Chondrocyte (in vitro differentiated cells): ENCODE results near the gene ELF1. TPM values are rescaled to one million over a fixed set of nuclear protein-coding genes. Genes with fewer than 3 reads are reported as not detected.
"Not testable (repeated sequence)": the region's sequence is repeated elsewhere in the genome, so short reads cannot be mapped to it uniquely, and the experiment has no call there.

ENCODE experiments used
- DNase-seq: peaks from one replicate; pipeline ENCODE4 v3.0.0; 2021; ENCODE audit warnings: mixed read lengths, low spot score
- H3K27ac Mint-ChIP-seq: one replicate; pipeline ENCODE4 v1.8.0; 2021; ENCODE audit warnings: mild to moderate bottlenecking, moderate library complexity, mixed read lengths; ENCODE audit not compliant: unreplicated experiment
- H3K27me3 Mint-ChIP-seq: 2 replicates; pipeline ENCODE4 v1.8.0; 2021; ENCODE audit warnings: low read depth, mixed read lengths
- H3K36me3 Mint-ChIP-seq: 2 replicates; pipeline ENCODE4 v1.8.0; 2021; ENCODE audit warnings: low read depth, mixed read lengths
- H3K4me1 Mint-ChIP-seq: 2 replicates; pipeline ENCODE4 v1.8.0; 2021; ENCODE audit warnings: low read depth, mild to moderate bottlenecking, mixed read lengths
- H3K4me3 Mint-ChIP-seq: one replicate; pipeline ENCODE4 v1.8.0; 2021; ENCODE audit warnings: mild to moderate bottlenecking, moderate library complexity, mixed read lengths; ENCODE audit not compliant: unreplicated experiment
- H3K9me3 Mint-ChIP-seq: 2 replicates; pipeline ENCODE4 v1.8.0; 2021; ENCODE audit warnings: low read depth, mixed read lengths
- CTCF ChIP-seq: fragments of 200-600 bp; sonication (generic); IDR thresholded peaks from 2 replicates; pipeline ENCODE4 v1.5.0; 2021; ENCODE audit warnings: antibody characterized with exemption, mild to moderate bottlenecking, moderate library complexity
- total RNA-seq: library from RNA; stranded (reverse); gene quantifications from 3 replicates; pipeline ENCODE4 v1.2.1, GENCODE V29; 2021

Gene ELF1
- total RNA-seq, 1 donor from 2014 or later = 45.8 TPM

GRCh38 chr13:40923867-40924266, 95.2 kb downstream of the ELF1 start:
- no peak overlapping the region for H3K27ac Mint-ChIP-seq
- DNase-seq = no peak
- H3K4me3 Mint-ChIP-seq = no peak overlapping the region
- no peaks in the 10 kb centered on the region for H3K36me3 Mint-ChIP-seq
- H3K27me3 Mint-ChIP-seq = no peaks in the 10 kb centered on the region
- peaks cover 14% of the 10 kb centered on the region for H3K4me1 Mint-ChIP-seq
- no peaks in the 10 kb centered on the region for H3K9me3 Mint-ChIP-seq
- TF ChIP-seq CTCF = no peak

- H3K4me1 Mint-ChIP-seq = peaks cover 14% of the 10 kb centered on the region
- no peak for TF ChIP-seq CTCF
- H3K9me3 Mint-ChIP-seq = no peaks in the 10 kb centered on the region
- no peaks in the 10 kb centered on the region for H3K27me3 Mint-ChIP-seq
- DNase-seq = no peak
- H3K4me3 Mint-ChIP-seq = peak overlapping the region; percentile 46
- peak overlapping the region; percentile 22 for H3K27ac Mint-ChIP-seq
- H3K36me3 Mint-ChIP-seq = no peaks in the 10 kb centered on the region
These were observed 96.6 kb downstream of the ELF1 start for GRCh38 chr13:40922437-40923040.

GRCh38 chr13:40920826-40921225, 98.3 kb downstream of the ELF1 start:
- H3K9me3 Mint-ChIP-seq = no peaks in the 10 kb centered on the region
- H3K27me3 Mint-ChIP-seq = no peaks in the 10 kb centered on the region
- peaks cover 14% of the 10 kb centered on the region for H3K4me1 Mint-ChIP-seq
- DNase-seq = no peak
- H3K4me3 Mint-ChIP-seq = peak overlapping the region; percentile 93
- peak overlapping the region; percentile 96 for H3K27ac Mint-ChIP-seq
- no peaks in the 10 kb centered on the region for H3K36me3 Mint-ChIP-seq
- TF ChIP-seq CTCF = no peak

- H3K9me3 Mint-ChIP-seq, H3K36me3 Mint-ChIP-seq, H3K4me3 Mint-ChIP-seq, DNase-seq, H3K27me3 Mint-ChIP-seq: not testable (repeated sequence)
- H3K4me1 Mint-ChIP-seq = peaks cover 14% of the 10 kb centered on the region
- H3K27ac Mint-ChIP-seq = peak overlapping the region; percentile 96
These were observed 99.2 kb downstream of the ELF1 start for GRCh38 chr13:40919901-40920300.

- TF ChIP-seq CTCF = no peak
- DNase-seq = no peak
- Mint-ChIP-seq H3K4me1 (peaks cover 16% of the 10 kb centered on the region), H3K36me3 (no peaks in the 10 kb centered on the region), H3K27me3 (no peaks in the 10 kb centered on the region), H3K9me3 (no peaks in the 10 kb centered on the region), H3K27ac (no peak overlapping the region), H3K4me3 (no peak overlapping the region)
These were observed 102.7 kb downstream of the ELF1 start for GRCh38 chr13:40916207-40916998.

GRCh38 chr13:40914863-40915262, 104.3 kb downstream of the ELF1 start:
- H3K27ac Mint-ChIP-seq, H3K36me3 Mint-ChIP-seq, H3K4me3 Mint-ChIP-seq, H3K9me3 Mint-ChIP-seq, H3K27me3 Mint-ChIP-seq, DNase-seq: not testable (repeated sequence)
- peaks cover 14% of the 10 kb centered on the region for H3K4me1 Mint-ChIP-seq
